HG03520 (cell line): ENCODE data around the gene H3-3A.

Experiments used
- ATAC-seq: cut with Tn5 transposase; IDR thresholded peaks from one replicate; pipeline ENCODE4 v1.9.1; 2021; ENCODE audit warnings: mild to moderate bottlenecking, moderate library complexity; ENCODE audit not compliant: unreplicated experiment

Gene H3-3A

GRCh38 chr1:226052061-226052460 lies 10.5 kb upstream of the H3-3A start:
- no peak for ATAC-seq

- ATAC-seq, result no peak
Observed at GRCh38 chr1:226054519-226055327, 7.8 kb upstream of the H3-3A start.

GRCh38 chr1:226059709-226060108 lies 2.8 kb upstream of the H3-3A start:
- no peak for ATAC-seq

GRCh38 chr1:226060427-226060826 lies 2.1 kb upstream of the H3-3A start:
- no peak for ATAC-seq

GRCh38 chr1:226061068-226061840 lies 1.3 kb upstream of the H3-3A start:
- ATAC-seq, result no peak

GRCh38 chr1:226061841-226062557 lies 517 bp upstream of the H3-3A start:
- ATAC-seq, result peak; percentile 27

GRCh38 chr1:226063224-226063976 lies 884 bp downstream of the H3-3A start:
- peak; percentile 7 for ATAC-seq

- ATAC-seq, result no peak
Observed at GRCh38 chr1:226063977-226064815, 1.7 kb downstream of the H3-3A start.

GRCh38 chr1:226064816-226065248 lies 2.3 kb downstream of the H3-3A start:
- ATAC-seq, result no peak

- no peak for ATAC-seq
Observed at GRCh38 chr1:226066415-226067078, 4.0 kb downstream of the H3-3A start.

- ATAC-seq, result no peak
Observed at GRCh38 chr1:226069811-226070489, 7.4 kb downstream of the H3-3A start.

GRCh38 chr1:226072347-226072746 lies 9.8 kb downstream of the H3-3A start:
- ATAC-seq, result no peak

GRCh38 chr1:226073184-226073950 lies 10.9 kb downstream of the H3-3A start:
- ATAC-seq, result no peak

GRCh38 chr1:226074046-226074445 lies 11.5 kb downstream of the H3-3A start:
- no peak for ATAC-seq

GRCh38 chr1:226076378-226076777 lies 13.9 kb downstream of the H3-3A start:
- ATAC-seq, result no peak

GRCh38 chr1:226078374-226078773 lies 15.9 kb downstream of the H3-3A start:
- ATAC-seq, result no peak

- no peak for ATAC-seq
Observed at GRCh38 chr1:226082587-226082917, 20.0 kb downstream of the H3-3A start.

GRCh38 chr1:226082959-226083301 lies 20.4 kb downstream of the H3-3A start:
- ATAC-seq, result no peak
